Stimulated activated CD8-positive, alpha-beta memory T cell treated with anti-CD3 and anti-CD28 coated beads, Interleukin-12 subunit alpha, Interleukin-12 subunit beta, amount 100 ng/mL, for 24 hours (primary cell): ENCODE data around the gene ELP1.
A peak's percentile ranks its signal among the peaks of the same experiment; 100 is the strongest.
"Not testable (repeated sequence)": the region's sequence is repeated elsewhere in the genome, so short reads cannot be mapped to it uniquely, and the experiment has no call there.

Source experiments
- DNase-seq: peaks from one replicate; pipeline ENCODE4 v3.0.0-alpha.2; 2020; ENCODE audit errors: extremely low read depth

Gene ELP1

GRCh38 chr9:108933231-108933717 is 650 bp downstream of the ELP1 start:
- no peak for DNase-seq

- DNase-seq = no peak
Measured at GRCh38 chr9:108928386-108928785, 5.5 kb downstream of the ELP1 start.

DNA sequence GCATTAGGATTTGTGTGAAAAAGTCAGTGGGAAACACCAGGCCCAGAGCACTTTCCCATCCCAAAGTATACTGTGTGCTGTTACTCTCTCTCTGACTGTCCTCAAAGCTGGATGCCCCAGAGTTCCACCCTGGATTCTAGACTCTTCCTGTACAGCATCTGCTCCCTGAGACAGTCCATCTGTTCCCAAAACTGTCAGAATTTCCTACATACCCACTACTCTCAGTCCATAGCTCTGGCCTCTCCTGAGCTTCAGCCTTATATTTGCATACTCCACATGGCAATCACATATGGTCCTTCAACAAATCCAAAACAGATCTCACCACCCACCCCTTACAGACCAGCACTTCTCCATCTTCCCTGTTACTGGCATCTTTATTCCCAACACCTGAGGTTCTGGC is 9.5 kb downstream of the ELP1 start:
- no peak for DNase-seq

DNA sequence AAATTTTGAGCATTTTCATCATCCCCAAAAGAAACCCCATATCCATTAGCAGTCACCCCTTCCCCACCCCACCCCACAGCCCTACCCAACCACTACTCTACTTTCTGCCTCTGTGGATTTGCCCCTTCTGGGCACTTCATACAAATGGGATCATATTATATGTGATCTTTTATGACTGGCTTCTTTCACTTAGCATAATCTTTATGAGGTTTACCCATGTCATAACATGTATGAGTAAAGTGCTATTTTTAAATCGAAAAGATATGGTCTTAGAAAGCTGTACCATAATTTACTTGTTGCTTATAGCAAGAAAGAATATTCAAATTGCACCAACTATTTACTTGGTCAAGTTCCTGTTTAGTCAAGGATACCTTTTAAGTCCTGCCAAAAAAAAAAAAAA is 12.7 kb downstream of the ELP1 start:
- no peak for DNase-seq

- not testable (repeated sequence) for DNase-seq
Measured at GRCh38 chr9:108920401-108920800, 13.5 kb downstream of the ELP1 start.

GRCh38 chr9:108919517-108919916 is 14.4 kb downstream of the ELP1 start:
- no peak for DNase-seq

DNA sequence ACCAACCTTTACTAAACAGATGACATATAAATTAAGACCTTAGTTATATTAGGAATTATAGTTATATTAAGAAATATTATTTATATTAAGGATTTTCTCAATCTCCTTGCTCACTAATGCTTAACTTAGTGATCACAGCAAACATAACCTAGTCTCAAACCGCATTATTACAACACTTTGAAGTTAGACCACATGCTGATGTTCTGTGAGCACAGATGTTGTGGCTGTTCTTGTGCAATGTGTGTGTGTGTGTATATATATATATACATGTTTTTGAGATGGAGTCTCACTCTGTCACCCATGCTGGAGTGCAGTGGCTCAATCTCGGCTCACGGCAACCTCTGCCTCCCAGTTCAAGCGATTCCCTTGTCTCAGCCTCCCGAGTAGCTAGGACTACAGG is 20.5 kb downstream of the ELP1 start:
- no peak for DNase-seq

GRCh38 chr9:108911820-108912219 is 22.1 kb downstream of the ELP1 start:
- DNase-seq = no peak

GRCh38 chr9:108910914-108911313 is 23.0 kb downstream of the ELP1 start:
- DNase-seq = no peak

DNA sequence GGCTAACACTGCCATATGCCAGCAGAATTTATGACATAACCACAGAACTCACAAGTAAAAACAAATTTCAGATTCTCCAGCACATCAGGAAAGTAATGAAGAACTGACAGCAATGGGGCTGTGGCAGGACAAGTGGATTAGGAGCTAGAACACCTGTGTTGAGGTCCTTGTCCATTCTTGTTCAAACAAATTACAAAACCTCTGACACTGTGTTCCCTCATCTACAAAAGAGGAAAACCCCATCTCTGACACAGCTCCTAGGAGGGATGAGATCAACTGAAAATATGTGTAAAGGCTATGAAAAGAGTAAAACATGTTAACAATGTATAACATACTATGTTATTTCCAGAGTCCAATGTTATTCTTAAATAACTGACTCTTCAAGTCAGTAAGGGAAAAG is 23.5 kb downstream of the ELP1 start:
- no peak for DNase-seq

DNA sequence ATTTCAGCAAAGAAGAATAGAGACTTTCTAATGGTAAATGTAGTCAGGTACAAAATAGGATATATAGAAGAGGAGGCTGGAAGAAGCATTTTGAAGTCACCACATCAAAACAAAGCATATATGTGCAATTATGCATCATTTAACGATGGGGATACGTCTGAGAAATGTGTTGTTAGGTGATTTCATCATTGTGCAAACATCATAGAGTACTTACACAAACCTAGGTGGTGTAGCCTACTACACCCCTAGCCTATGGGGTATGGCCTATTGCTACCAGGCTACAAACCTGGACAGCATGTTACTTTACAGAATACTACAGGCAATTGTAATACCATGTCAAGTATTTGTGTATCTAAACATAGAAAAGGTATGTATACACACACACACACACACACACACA is 28.4 kb downstream of the ELP1 start:
- DNase-seq = no peak

- DNase-seq = no peak
Measured at GRCh38 chr9:108904161-108904560, 29.8 kb downstream of the ELP1 start.

DNA sequence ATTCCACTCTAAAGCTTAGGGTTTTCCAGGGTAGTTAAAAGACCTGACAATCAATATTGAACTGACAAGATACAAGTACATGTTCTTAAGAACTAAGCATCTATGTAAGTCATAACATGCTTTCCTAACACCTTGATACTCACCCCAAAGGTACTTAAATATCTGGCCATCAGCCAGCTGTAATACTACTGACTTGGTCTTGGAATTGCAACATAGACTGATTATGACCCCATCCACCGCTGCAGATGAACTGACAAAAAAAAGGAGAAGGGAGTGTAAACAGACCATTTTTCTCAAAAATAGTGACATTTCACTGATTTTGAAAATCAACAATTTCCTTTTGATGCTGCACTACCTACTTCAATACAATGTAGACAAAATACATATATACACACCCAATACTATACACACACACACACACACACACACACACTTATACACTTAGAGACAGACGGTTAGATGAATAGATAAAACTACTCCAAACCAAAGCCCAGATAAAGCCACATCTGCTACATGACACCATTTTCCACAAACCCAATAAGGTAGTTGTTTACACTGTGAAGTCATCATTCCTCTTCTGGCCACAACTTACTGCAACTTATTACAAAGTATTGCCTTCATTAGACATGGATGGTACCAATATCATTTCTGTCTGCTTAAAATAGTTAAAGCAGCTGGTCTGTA is 30.4 kb downstream of the ELP1 start:
- DNase-seq = no peak

GRCh38 chr9:108900176-108900575 is 33.7 kb downstream of the ELP1 start:
- DNase-seq = no peak

DNA sequence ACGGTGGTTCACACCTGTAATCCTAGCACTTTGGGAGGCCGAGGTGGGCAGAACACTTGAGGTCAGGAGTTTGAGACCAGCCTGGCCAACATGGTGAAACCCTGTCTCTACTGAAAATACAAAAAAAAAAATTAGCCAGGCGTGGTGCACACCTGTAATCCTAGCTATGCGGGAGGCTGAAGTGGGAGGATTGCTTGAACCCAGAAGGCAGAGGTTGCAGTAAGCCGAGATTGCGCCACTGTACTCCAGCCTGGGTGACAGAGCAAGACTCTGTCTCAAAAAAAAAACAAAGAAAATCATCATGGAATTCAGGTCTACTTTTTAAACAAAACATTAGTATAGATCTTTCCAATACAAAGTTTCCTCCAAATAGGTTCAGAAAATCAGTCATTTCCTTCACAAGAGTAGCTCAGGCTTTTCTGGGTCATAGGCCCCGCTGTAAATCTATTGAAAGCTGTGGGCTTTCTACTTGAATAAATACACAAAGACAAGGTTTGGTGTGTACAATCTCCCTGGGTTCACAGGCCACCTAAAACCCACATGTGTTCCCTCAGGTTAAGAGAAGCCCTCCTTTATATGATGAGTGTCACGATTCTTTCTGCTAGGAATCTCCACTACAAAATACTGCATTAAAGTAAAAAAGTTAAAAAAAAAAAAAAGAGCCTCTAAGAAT is 34.8 kb downstream of the ELP1 start:
- DNase-seq = not testable (repeated sequence)

DNA sequence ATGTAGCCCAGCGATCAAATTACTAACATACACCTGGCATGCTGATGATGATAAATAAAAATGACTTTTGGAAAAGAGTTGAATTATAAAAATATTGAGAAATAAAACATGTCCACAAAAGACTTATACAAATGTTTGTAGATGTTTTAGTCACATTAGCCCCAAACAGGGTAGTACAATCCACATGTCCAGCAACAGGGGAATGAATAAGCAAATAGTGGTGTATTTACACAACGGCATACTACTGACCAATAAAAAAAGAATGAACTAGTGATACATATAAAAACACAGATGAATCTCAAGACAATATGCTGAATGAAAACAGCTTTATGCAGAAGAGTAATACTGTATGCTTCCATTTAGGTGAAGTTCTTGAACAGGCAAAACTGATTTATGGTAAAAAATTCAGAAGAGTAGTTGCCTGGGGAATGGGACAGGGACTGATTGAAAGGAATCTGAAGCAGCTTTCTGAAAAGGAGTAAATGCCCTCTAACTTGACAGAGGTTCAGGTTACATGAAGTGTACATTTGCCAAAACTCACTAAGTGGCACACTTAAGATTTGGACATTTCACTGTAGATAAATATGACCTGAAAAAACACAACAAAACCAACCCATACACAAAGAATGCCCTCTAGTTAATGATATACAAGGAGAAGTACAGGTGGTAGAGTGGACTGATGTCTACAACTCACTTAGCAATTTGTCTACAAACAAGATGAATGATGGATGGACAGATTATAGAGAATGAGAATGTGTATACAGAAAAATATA is 36.4 kb downstream of the ELP1 start:
- DNase-seq = no peak

- DNase-seq = no peak
Measured at GRCh38 chr9:108894225-108894997, 39.5 kb downstream of the ELP1 start.

- DNase-seq = no peak
Measured at GRCh38 chr9:108889649-108890067, 44.3 kb downstream of the ELP1 start.

DNA sequence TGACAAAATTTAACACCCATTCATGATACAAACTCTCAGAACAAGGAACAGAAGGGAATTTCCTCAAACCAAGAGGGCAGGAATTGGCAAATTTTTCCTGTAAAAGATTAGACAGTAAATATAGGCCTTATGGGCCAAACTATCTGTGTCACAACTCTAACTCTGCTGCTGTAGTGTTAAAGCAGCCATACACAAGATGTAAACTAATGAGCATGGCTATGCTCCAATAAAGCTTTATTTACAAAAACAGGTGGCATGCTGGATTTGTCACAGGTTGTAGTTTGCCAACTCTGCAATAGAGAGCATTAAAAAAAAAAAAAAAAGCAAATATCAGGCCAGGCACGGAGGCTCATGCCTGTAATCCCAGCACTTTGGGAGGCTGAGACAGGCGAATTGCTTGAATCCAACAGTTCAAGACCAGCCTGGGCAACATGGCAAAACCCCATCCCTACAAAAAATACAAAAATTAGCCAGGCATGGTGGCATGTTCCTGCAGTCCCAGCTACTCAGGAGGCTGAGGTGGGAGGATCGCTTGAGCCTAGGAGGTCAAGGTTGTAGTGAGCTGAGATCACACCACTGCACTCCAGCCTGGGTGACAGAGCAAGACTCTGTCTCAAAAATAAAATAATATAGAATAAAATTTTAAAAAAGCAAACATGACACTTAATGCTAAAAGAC is 47.2 kb downstream of the ELP1 start:
- not testable (repeated sequence) for DNase-seq

DNA sequence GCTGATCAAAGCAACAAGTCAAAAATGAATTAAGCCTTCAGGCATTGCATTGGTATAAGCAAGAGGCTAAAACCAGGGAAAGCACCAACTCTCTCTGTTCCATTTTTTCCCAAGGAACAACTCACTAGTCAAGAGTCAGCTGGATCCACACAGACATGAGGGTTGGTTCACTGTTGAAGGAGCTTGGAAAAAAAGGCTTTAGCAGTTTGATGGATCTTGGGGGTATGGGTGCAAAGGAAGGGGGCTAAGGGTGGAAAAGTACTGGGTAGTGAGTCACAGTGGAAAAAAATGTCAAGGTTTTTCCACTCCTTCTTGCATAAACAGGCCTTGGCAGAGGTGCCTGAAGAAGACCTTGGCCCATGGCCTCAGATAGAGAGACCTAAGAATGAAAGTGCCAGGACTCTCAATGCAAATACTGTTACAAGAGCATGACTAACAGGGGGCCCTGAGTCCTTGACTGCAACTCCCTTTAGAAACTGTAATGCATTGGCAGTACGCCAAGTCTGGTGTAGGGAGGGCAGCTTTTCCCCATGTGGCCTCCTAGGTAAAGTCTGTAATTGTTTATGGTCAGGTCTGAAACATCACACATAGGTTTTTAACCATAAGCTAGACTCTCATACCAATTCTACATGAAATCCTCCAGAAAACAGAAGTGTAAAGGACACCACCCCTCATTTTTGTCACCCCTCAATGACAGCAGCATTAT is 48.1 kb downstream of the ELP1 start:
- peak; percentile 7 for DNase-seq

DNA sequence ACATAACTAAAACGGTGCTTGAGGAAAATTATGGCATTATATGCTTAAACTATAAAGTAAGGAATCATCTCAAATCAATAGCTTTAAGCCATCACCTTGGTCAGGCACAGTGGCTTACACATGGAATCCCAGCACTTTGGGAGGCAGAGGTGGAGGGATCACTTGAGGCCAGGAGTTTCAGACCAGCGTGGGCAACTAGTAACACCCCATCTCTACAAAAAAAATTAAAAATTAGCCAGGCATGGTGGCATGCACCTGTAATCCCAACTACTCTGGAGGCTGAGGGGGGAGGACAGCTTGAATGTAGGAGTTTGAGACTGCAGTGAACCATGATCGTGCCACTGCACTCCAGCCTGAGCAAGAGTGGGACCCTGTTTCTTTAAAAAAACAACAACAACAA is 49.2 kb downstream of the ELP1 start:
- DNase-seq = no peak
